H7 (cell line): Measurements from ENCODE around the gene JAKMIP1. TPM values are rescaled to one million over a fixed set of nuclear protein-coding genes. Genes with fewer than 3 reads are reported as not detected.

Experiments
- DNase-seq: peaks from one replicate; pipeline ENCODE4 v3.0.0; 2012
- H3K27me3 ChIP-seq: 2 replicates; pipeline ENCODE4 v1.6.0; 2011; ENCODE audit warnings: mild to moderate bottlenecking, low read length; ENCODE audit not compliant: control insufficient read depth, insufficient read depth
- H3K36me3 ChIP-seq: replicated peaks from 2 replicates; pipeline ENCODE4 v1.5.1; 2011; ENCODE audit warnings: low read length; ENCODE audit not compliant: control insufficient read depth, insufficient read depth
- H3K4me3 ChIP-seq: 2 replicates; pipeline ENCODE4 v1.5.1; 2011; ENCODE audit warnings: low read depth, mild to moderate bottlenecking, control low read depth, low read length, moderate library complexity; ENCODE audit not compliant: insufficient read depth
- total RNA-seq: library from RNA; depleted of rRNA; stranded (reverse); fragments of >200 nt; shearing (Covaris generic); gene quantifications from 2 replicates; pipeline ENCODE4 v1.2.3, GENCODE V29; 2014

The JAKMIP1 gene
- total RNA-seq, 1 experiment from 2014 or later, result 10.3 TPM

DNA sequence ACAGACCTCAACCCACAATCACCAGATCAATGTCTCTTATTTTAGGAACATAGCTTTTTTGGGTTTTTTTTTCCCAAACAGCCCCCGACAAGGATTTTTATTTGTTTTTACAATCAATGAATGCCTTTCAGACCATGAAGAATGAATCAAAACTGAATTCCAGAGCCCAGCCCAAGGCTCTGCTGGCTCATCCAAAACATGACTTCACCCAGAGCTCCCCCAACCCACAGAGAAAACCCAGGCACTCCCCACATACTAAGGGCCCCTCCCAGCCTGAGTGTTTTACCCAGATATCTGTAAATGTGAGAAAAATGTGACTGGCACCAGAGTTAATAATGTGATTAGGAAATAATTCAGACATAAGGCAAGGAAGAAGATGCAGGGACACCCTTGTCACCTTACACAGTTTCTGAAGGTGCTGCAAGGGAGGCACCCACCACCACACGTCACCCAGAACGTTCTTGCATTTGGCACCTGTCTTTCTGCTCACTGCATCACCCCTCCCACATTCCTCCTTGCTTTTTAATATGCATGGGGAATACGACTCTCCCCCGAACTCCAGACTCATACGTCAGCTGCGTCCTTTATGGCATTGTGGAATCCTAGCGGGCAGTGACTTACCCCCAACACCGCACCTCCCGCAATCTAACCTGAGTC lies 134.3 kb downstream of the JAKMIP1 start:
- no peak for DNase-seq
- Histone ChIP-seq H3K4me3 (no peak overlapping the region), H3K27me3 (peaks cover 1% of the 10 kb centered on the region; the same call in 1 of the 2 replicates), H3K36me3 (no peaks in the 10 kb centered on the region)

DNA sequence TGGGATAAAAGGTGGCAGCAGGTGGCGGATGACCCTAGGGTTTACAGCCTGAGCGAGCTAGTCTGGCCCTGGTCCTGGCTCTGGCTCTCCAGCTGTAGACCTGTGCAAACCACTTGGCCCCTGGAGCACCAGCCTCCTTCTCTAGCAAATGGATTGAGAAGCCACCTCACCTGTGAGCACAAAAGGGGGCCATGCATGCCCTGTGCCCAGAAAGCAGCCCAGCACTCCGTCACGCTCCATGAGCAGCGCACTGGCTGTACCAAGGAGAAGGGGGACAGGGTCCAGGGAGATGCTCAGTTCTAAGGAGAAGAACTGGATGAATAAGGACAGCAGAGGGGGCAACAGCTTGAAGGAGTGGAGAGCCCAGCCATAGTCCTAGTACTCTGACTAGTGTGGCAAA lies 135.2 kb downstream of the JAKMIP1 start:
- Histone ChIP-seq H3K4me3 (no peak overlapping the region), H3K27me3 (peaks cover 1% of the 10 kb centered on the region; the same call in 1 of the 2 replicates), H3K36me3 (no peaks in the 10 kb centered on the region)
- no peak for DNase-seq

DNA sequence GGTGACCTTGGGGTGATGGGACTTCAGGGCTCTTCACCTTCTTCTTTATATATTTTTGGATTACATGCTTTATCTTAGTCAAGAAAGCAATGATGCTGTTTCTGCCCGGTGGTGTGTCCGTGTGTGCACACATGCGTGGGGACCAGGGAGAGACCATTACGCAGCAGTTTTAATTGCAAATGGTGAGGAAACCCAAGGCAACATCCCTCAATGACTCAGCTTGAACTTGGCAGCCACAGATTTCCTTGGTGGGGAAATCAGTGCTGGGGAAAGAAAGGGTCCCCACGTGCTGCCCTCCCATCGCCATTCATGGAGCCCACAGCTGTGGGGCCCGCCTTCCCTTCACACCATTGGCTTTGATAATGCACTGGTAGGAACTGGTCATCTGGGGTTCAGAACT lies 136.0 kb downstream of the JAKMIP1 start:
- Histone ChIP-seq H3K4me3 (no peak overlapping the region), H3K27me3 (no peaks in the 10 kb centered on the region), H3K36me3 (no peaks in the 10 kb centered on the region)
- DNase-seq, result no peak

DNA sequence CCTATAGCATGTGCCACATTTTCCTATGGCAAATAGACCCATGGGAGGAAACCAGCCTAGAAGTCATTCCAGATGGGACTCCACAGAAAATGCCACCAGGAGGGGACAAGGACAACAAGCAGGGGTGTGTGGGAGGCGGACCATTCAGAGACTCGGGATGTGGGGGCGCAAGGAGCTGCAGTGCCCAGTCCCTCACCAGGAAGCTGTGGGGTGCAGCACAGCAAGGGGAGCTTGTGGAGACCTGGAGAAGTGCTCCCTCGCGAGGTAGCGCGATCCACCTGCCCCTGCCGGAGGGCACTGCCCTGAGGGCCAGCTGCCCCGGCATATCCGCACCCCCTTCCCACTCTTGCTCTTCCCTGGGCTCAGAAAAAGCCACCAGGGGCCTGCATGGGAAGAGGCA lies 136.7 kb downstream of the JAKMIP1 start:
- Histone ChIP-seq H3K4me3 (no peak overlapping the region), H3K36me3 (no peaks in the 10 kb centered on the region), H3K27me3 (no peaks in the 10 kb centered on the region)
- no peak for DNase-seq

DNA sequence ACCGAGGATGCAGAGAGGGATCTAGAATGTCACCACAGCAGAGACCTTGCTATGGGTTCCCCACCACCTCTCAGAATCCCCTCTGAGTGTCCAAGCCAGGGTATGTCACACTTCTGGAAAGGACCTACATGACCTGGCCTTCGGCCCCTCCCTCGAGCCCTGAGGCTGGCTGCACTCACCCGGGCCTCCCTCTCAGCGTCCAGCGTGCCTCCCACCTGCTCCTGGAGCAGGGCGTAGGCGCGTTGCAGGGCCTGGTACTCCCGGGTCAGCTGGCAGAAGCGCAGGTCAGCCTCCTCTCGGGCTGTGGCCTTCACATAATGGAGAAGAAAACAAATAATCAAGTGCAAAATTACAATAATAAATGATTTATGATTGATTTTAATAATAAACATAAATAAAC lies 138.2 kb downstream of the JAKMIP1 start:
- Histone ChIP-seq H3K36me3 (no peaks in the 10 kb centered on the region), H3K27me3 (no peaks in the 10 kb centered on the region), H3K4me3 (no peak overlapping the region)
- DNase-seq, result no peak

DNA sequence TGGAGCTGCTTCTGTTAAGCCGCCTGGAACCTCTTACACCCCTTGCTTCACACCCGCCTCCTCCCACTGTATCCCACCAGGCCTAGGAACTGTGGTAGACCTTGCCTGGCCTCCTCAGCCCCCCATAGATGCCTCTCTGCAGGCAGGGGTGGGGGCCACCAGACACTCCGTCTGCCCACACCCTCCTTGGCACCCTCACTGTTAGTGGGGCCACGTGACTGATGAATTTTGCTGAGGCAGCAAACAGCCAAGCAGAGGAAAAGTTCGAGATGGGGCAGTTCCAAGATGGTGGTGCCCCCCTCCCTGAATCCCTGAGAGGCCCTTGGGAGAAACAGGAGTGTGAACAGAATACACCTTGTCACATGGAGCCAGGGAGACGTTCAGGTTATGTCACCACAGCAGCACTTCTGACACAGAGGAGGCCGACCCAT lies 141.0 kb downstream of the JAKMIP1 start:
- Histone ChIP-seq H3K4me3 (no peak overlapping the region), H3K27me3 (no peaks in the 10 kb centered on the region), H3K36me3 (no peaks in the 10 kb centered on the region)
- DNase-seq, result no peak

DNA sequence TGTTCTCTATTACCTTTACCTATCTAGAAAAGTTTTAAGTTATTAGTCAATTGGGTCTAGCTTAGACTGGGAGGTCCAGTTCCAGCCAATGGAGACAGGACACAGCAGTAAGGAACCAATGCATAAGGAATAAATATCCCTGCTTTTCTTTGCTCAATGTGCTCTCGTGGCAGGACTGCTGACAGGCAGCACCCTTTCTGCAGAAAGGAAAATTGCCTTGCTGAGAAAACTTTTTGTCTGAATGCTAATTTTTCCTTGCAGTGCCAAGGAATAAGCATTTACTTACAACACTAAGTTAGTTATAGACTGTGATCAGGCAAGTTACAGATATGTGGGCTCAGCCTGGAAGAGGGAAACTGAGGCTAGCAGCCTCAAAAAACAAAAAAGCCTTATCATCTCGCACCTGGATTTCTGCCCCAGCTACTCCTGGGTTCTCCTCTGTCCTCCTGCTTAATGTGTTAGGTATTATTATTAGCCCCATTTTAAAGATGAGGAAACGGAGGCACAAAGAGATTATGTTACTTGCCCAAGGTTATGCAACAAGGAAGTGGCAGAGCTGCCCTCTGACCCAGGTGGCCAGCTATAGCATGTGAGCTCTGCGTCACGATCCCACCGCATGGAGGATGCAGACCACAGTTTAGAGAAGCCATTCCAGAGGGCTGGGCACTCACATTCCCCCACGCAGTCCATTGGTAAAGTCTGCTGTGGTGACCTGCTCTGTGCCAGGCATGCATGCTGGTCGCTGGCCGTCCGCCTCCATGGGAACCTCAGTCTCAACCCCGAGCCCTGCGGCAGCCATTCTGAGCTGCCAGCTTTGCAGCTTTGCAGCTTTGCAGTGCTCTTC lies 141.6 kb downstream of the JAKMIP1 start:
- no peak overlapping the region for H3K4me3 ChIP-seq
- no peaks in the 10 kb centered on the region for H3K27me3 ChIP-seq
- DNase-seq, result no peak
- no peaks in the 10 kb centered on the region for H3K36me3 ChIP-seq

DNA sequence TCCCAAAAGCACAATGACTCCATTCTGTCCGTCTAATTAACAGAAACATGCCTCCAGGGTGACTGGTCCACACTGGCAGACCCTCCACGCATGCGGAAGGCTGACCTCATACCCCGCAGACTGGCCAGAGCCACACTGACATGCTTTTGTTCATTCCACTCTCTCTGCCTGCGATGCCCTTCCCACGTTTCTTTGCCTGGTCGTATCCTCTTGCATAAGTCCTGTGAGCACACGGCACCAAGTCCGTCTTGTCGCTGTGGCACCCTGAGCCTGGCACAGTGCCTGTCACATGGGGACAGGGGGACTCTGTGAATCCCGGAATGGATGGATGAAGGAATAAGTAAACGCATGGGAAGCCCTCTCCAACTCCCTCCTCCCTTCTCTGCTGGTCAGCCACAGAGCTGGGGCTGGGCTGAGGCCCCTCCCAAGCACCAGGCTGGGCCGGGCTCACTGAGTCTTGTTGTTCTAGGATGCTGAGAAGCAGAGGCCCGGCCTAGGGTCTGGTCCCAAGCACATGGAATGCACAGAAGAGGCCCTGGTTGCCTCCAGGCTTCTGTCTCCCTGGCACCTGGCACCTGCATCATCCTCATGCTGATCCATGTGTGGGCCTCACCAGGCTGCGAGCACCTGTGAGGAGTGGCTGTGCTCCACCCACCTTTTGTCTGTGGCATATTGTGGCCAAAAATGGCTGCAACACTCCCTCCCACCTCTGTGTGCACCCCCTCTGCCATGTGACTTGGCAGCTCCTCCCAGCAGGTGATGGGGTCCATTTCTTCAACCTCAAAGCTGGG lies 143.2 kb downstream of the JAKMIP1 start:
- Histone ChIP-seq H3K36me3 (no peaks in the 10 kb centered on the region), H3K27me3 (no peaks in the 10 kb centered on the region), H3K4me3 (no peak overlapping the region)
- DNase-seq, result no peak

DNA sequence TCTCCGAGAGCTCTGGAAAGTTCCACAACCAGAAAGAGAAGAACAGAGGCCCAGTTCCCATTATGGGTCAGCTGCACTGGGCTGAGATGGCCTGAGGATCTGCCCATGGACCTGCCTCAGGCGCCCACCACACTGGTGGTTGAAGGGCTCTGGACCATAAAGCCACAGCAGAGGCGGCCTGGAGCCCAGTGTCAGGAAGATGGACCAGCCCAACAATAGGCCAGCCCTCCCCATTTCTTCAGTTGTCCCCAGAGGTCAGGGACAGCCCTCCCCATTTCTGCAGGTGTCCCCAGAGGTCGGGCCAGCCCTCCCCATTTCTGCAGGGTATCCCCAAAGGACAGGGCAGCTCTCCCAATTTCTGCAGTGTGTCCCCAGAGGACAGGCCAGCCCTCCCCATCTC lies 144.9 kb downstream of the JAKMIP1 start:
- H3K27me3 ChIP-seq, result no peaks in the 10 kb centered on the region; the same call in 1 of the 2 replicates
- no peak overlapping the region for H3K4me3 ChIP-seq
- DNase-seq, result no peak
- no peaks in the 10 kb centered on the region for H3K36me3 ChIP-seq

DNA sequence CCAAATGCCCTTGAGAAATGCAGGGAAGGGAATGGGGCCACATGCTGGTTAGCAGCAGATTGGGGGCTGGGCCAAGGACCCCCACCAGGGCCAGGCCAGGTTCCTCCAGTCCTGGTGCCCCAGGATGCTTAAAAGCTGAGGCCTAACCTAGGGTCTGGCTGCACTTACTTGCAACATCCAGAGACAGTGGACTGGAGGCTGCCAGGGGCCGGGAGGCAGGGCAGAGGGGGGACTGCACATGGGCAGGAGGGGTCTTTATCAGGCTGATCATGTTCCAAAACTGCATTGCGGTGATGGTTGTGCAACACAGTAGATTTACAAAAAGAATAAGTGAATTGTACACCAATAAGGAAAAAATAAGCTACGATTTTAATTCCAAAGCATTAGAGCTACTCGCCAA lies 145.3 kb downstream of the JAKMIP1 start:
- Histone ChIP-seq H3K36me3 (no peaks in the 10 kb centered on the region), H3K27me3 (no peaks in the 10 kb centered on the region; the same call in 1 of the 2 replicates), H3K4me3 (no peak overlapping the region)
- DNase-seq, result no peak

DNA sequence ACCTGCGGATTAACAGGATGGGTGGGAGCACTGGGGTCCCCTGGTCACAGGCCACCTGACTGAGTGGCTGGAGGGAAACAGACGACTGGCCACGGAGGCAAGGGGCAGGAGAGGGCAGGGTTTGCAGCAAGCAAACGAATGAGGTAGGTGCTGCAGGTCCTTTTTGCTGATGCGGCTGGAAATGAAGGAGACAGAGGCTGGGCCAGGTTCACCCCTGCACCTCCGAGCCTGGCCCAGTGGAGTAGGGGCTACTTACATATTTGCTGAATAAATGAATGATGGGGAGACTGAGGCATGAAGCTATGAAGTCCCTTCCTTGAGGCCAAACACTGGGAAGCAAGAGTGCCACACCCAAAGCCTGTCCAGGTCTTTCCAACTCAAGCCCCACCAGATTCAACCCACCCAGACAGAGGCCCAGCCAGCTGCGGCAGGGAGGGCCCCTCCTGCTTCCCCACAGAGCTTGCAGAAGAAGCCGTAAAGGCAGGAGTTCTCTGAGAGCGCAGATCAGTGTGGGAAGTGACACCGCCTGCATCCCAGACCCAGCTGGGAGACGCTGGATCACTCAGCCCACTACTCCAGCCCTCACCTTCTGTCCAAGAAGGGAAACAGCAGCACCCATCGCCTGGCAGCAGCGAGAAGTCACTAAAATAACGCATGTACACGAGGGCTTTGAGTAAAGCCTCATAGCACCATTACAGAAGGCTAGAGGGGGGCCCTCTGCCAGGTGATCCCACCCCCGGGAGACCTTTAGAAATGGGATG lies 146.0 kb downstream of the JAKMIP1 start:
- Histone ChIP-seq H3K27me3 (no peaks in the 10 kb centered on the region; the same call in 1 of the 2 replicates), H3K4me3 (no peak overlapping the region), H3K36me3 (no peaks in the 10 kb centered on the region)
- DNase-seq, result no peak

DNA sequence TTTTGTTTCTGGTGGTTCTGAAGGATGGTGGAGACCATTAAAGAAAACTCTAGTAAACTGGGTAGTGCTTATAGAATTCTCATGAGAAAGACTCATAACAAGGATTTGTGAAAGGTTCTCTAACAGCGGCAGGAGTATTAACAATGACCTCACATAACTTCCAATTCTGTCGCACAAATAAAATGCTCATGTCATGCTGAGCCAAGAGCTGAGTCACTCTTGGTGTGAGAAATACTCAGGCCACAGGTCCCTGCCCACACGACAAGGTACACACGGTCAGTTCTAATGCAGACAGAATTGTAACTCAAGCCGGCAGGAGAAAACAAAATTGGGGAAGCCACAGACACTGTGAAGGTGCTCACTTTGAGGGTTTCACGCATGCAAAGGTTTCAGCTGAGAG lies 147.7 kb downstream of the JAKMIP1 start:
- Histone ChIP-seq H3K4me3 (no peak overlapping the region), H3K36me3 (no peaks in the 10 kb centered on the region), H3K27me3 (no peaks in the 10 kb centered on the region; the same call in 1 of the 2 replicates)
- no peak for DNase-seq

DNA sequence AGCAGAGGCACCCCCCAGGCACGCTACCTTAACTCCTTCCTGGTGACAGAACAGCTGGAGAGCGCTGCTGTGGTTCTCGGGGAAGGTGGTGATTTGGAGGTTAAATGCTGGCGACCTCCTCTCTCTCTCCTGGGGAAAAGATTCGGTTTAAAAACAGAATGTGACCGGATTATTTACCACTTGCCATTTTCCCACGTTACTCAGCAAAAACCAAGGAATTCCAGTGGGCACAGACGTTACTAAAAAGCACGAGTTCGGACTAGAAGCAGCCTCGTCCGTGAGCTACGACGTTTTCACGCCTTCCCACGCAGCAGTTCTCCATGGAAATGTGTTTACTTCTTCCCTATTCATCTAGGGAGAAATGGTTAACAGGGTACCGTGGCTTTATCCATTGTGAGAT lies 149.8 kb downstream of the JAKMIP1 start:
- no peak overlapping the region for H3K4me3 ChIP-seq
- no peak for DNase-seq
- H3K27me3 ChIP-seq, result no peaks in the 10 kb centered on the region; the same call in 1 of the 2 replicates
- no peaks in the 10 kb centered on the region for H3K36me3 ChIP-seq

DNA sequence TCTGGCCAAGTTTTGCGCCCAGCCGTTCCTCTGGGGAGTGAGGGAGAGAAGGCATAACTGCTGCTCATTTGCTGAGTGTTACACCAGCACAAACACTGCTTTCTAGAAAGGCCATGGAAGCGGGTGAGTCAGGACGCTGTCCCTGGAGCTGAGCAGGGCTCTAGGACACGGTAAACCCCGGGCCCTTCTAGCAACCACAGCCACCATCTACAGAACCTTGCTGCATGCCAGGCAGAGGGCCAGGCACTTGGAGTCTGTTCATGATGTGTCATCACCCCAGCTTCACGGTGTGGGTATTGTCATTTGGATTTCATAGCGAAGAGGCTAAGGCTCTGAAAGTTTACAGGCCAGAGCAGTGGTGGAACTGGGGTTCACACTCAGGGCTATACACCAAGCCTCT lies 150.4 kb downstream of the JAKMIP1 start:
- Histone ChIP-seq H3K27me3 (no peaks in the 10 kb centered on the region; the same call in 1 of the 2 replicates), H3K4me3 (no peak overlapping the region), H3K36me3 (no peaks in the 10 kb centered on the region)
- no peak for DNase-seq
